ENCODE data around the gene RRAGA. TPM values are rescaled to one million over a fixed set of nuclear protein-coding genes. Genes with fewer than 3 reads are reported as not detected.

The RRAGA gene
- total RNA-seq, 1 donor, result 55.3 TPM

DNA sequence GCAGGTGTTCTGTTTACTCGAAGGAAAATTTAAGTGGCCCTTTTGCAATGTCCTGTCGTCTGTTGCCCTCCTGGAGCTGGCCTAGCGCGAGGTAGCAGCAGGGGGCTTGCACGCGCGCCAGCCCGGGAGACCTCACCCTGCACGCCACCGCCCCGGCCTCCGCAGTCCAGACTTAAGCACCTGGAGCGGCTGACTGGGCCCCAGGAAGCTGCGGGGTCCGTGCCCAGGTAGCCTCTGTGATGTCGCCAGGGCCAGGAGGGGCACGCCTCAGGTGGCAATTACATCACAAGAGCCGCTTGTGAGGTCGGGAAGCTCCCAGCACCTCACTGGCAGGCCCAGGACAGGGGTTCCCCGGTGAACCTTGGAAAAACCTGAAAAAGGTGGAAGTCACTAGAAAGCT is 16.2 kb upstream of the RRAGA start, which contains the start of gene SAXO1:
Gene SAXO1 (minus strand): TSS at position 195 of the 400 bp plus-strand sequence. CDS start 301 bp downstream, outside the sequence.
- H3K4me3 ChIP-seq (ENCODE audit: low read depth, low read length), result no peak within 1 kb of the TSS
- DNase-seq (ENCODE audit: low read depth), result no peak
- TF ChIP-seq CTCF (IDR thresholded peaks at IDR 0.05; ENCODE audit: insufficient read depth, low read depth, low read length), result no peak

- DNase-seq (ENCODE audit: low read depth), result no peak
- no peak overlapping the region for H3K4me3 ChIP-seq (ENCODE audit: low read depth, low read length)
- TF ChIP-seq CTCF (IDR thresholded peaks at IDR 0.05; ENCODE audit: insufficient read depth, low read depth, low read length), result no peak
Measured at GRCh38 chr9:19036611-19037010, 12.6 kb upstream of the RRAGA start.

- DNase-seq (ENCODE audit: low read depth), result peak; percentile 46
- H3K4me3 ChIP-seq (ENCODE audit: low read depth, low read length), result peak overlapping the region; percentile 91
- no peak for TF ChIP-seq CTCF (IDR thresholded peaks at IDR 0.05; ENCODE audit: insufficient read depth, low read depth, low read length)
Measured at GRCh38 chr9:19049917-19050636, 850 bp downstream of the RRAGA start.

- no peak for DNase-seq (ENCODE audit: low read depth)
- H3K4me3 ChIP-seq (ENCODE audit: low read depth, low read length), result peak overlapping the region; percentile 91
- no peak for TF ChIP-seq CTCF (IDR thresholded peaks at IDR 0.05; ENCODE audit: insufficient read depth, low read depth, low read length)
Measured at GRCh38 chr9:19050637-19051591, 1.7 kb downstream of the RRAGA start.

DNA sequence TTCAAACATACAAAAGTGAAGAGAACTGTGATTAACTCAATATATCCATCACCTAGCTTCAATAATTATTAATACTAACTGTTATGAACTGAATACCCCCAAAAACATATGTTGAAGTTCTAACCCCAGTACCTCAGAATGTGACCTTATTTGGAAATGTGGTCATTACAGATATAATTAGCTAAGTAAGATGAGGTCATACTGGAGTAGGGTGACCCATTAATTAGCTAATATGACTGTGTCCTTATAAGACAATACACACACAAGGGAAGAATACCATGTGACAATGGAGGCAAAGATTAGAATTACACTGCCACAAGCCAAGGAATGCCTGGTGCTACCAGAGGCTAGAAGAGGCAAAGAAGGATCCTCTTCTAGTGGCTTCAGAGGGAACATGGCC is 7.8 kb downstream of the RRAGA start:
- no peak overlapping the region for H3K4me3 ChIP-seq (ENCODE audit: low read depth, low read length)
- TF ChIP-seq CTCF (IDR thresholded peaks at IDR 0.05; ENCODE audit: insufficient read depth, low read depth, low read length), result no peak
- no peak for DNase-seq (ENCODE audit: low read depth)

GRCh38 chr9:19074229-19074628 is 25.0 kb downstream of the RRAGA start:
- DNase-seq (ENCODE audit: low read depth), result no peak
- no peak for TF ChIP-seq CTCF (IDR thresholded peaks at IDR 0.05; ENCODE audit: insufficient read depth, low read depth, low read length)
- H3K4me3 ChIP-seq (ENCODE audit: low read depth, low read length), result no peak overlapping the region

Data from fibroblast of villous mesenchyme (primary cell).